Stimulated activated CD8-positive, alpha-beta memory T cell treated with anti-CD3 and anti-CD28 coated beads, Interleukin-7, amount 100 ng/mL, for 1 hour (primary cell): ENCODE data around the gene KCNS1.

Experiments used
- DNase-seq, 2 donors: peaks; one replicate each; pipeline ENCODE4 v3.0.0-alpha.2; 2020; ENCODE audit warnings: low read depth in 2 of 2

Gene KCNS1

DNA sequence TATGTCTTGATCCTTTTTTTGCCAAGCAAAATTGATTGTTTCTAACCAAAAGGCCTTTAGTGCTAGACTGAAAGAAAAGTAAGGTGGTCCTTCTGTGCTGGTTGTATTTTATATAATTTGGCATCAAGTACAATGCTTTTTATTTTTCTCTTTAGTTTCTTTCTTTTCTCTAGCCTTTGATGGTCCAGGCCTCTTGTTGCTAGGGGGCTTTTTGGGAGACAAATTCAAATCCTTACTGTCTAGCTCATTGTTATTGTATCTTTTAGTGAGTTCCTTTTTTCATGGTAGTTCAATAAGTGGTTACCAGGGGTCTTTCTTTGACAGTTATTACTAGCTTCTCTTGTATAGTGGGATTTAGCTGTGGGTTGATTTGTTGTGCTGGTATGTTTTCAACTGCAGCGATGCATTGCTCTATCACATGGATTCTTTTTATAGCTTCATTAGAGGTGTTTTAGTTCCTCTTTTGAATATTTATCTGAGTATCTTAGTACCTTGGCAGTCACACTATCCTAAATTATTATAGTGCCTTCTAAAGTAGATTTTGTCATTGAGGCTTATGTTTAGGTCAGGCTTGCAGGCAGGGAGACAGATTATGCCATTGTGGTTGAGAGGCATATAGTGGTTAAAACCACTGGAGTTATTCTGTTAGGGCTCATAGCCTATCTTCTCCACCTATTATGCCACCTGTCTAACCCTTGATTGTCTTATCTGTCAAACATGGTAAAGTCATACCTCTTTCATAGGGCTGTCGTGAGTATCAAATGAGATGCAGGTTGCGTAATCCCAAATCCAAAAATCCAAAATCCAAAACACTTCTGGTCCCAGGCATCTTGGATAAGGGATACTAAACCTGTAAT lies 49.5 kb downstream of the KCNS1 start:
- no peak for DNase-seq

DNA sequence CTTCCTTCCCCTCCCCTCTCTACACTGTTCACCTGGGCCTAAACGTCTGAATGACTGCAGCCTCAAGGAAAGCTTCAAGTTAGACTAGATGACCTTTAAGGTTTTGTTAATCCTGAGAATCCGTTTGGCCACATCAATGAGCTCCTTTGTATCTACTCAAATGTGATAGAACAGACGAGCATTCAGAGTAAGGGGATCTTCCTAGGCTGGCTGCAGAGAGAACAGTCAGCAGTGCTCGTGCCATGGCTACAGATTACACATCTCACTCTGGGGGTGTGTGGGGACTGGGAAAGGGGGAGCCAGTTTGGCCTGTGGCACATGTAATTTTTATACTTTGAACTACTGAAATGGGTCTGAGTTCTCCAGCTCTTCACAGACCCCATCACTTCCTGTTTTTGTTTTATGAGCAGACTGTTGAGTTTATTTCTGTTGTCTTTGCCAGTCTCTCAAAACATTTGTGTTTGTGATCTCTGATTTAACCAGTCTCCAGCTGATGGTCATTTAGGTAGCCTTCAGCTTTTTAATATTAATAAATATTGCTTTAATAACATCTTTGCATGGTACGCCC lies 50.9 kb downstream of the KCNS1 start:
- DNase-seq = no peak

DNA sequence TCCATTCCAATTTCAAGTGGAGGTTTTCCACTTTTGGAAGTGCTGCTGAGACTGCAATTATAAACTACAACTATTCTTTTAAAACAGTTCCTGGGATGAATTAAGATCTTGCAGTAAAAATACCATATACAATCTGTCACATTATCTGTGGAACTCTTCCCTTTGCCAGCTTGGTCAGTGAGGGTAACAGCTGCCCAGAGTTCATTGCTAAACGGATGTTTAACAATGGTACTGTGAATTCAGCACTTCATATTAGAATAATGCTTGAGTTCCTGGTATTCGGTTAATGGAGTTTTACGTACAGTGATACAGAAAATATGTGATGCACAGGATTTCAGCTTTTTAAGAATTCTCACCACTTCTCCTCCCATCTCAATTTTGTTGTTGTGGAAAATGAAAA lies 51.5 kb downstream of the KCNS1 start:
- DNase-seq = no peak

DNA sequence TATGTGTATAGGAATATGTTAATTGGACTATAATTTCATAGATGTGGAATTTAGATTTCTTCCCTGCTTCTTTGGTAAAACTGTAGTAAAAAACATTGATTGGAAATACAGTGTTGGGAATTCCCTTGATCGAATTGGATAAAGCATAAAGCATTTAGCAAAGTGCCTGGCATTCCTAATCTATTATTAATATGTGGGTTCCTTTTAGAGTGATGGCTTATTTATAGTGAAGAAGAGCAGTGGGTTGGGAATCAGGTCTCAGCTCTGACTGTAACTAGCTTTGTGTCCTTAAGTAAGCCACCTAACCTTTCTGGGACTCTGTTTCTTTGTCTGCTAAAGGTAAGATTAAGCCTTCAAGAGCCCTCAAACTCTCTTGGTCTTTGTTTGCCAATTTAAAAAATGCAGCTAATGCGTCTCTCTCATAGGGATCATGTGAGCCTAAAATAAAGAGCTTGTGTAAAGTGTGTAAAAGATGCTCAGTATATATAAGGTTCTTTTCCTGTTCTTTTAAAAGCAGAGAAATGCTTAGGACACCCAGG lies 53.3 kb downstream of the KCNS1 start:
- no peak for DNase-seq

DNA sequence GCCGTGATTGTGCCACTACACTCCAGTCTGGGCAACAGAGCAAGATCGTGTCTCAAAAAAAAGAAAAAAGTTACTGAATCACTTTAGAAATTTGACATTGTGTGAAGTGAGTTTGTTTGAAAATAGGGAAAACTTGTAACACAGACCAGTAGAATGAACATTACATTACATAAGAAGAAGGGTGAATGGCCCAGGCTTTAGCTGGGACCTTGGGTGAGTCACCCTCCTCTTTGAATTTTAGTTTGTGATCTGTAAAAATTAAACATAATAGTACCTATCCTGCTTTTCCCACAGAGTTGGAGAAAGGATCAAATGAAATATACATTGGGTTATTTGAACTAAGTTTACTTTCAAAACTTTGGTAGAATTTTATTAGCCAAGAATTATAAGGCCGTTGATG lies 56.3 kb downstream of the KCNS1 start:
- no peak for DNase-seq

DNA sequence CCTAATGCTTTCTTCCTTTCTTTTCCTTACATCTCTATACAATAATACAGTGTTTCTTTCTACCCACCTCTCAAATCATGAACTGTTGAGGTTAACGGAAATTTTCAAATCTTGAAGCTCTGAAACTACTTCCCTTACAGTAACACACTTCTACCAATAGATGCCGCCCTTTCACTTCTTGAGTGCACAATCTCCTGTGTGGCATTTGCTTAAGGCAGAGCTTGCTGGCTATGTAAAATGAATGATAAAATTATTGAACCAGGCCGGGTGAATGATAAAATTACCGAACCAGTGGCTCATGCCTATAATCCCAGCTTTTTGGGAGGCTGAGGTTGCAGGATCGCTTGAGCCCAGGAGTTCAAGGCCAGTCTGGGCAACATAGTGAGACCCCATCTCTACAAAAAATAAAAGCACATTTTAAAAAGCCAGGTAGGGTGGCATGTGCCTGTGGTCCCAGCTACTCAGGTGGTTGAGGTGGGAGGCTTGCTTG lies 56.8 kb downstream of the KCNS1 start:
- no peak for DNase-seq

DNA sequence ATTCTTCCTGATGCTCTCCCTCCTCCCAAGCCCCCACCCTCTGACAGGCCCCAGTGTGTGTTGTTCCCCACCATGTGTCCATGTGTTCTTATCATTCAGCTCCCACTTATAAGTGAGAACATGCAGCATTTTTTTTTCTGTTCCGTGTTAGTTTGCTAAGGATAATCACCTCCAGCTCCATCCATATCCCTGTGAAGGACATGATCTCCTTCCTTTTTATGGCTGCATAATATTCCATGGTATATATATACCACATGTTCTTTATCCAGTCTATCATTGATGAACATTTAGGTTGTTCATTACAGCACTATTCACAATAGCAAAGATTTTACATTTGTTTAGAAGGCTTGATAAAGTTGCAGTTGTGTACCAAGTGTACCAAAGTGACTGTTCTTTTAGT lies 57.9 kb downstream of the KCNS1 start:
- no peak for DNase-seq
